IMR-90 (cell line): ENCODE measurements around the gene ERCC1. TPM values are rescaled to one million over a fixed set of nuclear protein-coding genes. Genes with fewer than 3 reads are reported as not detected.

ENCODE experiments used
- ATAC-seq: fragments of 200-7000 bp; cut with Tn5 transposase; 2 replicates; pipeline ENCODE4 v1.9.1; 2020; ENCODE audit warnings: low read depth, mild to moderate bottlenecking, moderate library complexity
- BruUV-seq: library from RNA; stranded (reverse); fragments of 400-500 nt; replicated peaks from 2 replicates; lab custom pipeline; 2021; lab: Mats Ljungman, UMichigan
- CTCF ChIA-PET: fragments of 300-600 bp; formaldehyde crosslinking; extraction: SDS; loops from one replicate; lab custom pipeline; 2021; ENCODE audit warnings: antibody characterized with exemption; lab: Yijun Ruan, JAX
- POLR2A ChIA-PET: fragments of 300-600 bp; sonication (Branson Sonifier 250); formaldehyde crosslinking; loops from one replicate; lab custom pipeline; 2022; ENCODE audit warnings: antibody characterized with exemption; ENCODE audit not compliant: unreplicated experiment; lab: Charles Lee
- DNase-seq: peaks from one replicate; pipeline ENCODE4 v3.0.0; 2013
- H2AFZ ChIP-seq: replicated peaks from 2 replicates; pipeline ENCODE3; 2013; ENCODE audit warnings: low read length, mild to moderate bottlenecking; ENCODE audit not compliant: poor library complexity
- H2AK5ac ChIP-seq: 2 replicates; pipeline ENCODE4 v1.6.1; 2013; ENCODE audit warnings: low read depth, low read length, inconsistent platforms
- H2AK9ac ChIP-seq: replicated peaks from 2 replicates; pipeline ENCODE3; 2013; ENCODE audit warnings: mild to moderate bottlenecking, low read depth, low read length, moderate library complexity; ENCODE audit not compliant: poor library complexity
- H2BK120ac ChIP-seq: 2 replicates; pipeline ENCODE4 v1.6.1; 2013; ENCODE audit warnings: low read depth, low read length, inconsistent platforms
- H2BK15ac ChIP-seq: 3 replicates; pipeline ENCODE4 v1.6.1; 2013; ENCODE audit warnings: low read depth, low read length, inconsistent platforms
- H2BK20ac ChIP-seq: 2 replicates; pipeline ENCODE4 v1.6.1; 2013; ENCODE audit warnings: low read depth, mild to moderate bottlenecking, inconsistent platforms, low read length, moderate library complexity
- H2BK5ac ChIP-seq: 2 replicates; pipeline ENCODE4 v1.6.1; 2013; ENCODE audit warnings: mild to moderate bottlenecking, low read depth, low read length, inconsistent platforms; ENCODE audit not compliant: poor library complexity, severe bottlenecking
- H3K14ac ChIP-seq: replicated peaks from 2 replicates; pipeline ENCODE4 v1.6.1; 2013; ENCODE audit warnings: low read depth, low read length, inconsistent platforms
- H3K18ac ChIP-seq: 2 replicates; pipeline ENCODE4 v1.6.1; 2013; ENCODE audit warnings: low read depth, low read length, control low read depth
- H3K23ac ChIP-seq: 2 replicates; pipeline ENCODE4 v1.6.1; 2013; ENCODE audit warnings: low read depth, low read length, inconsistent platforms
- H3K27ac ChIP-seq: 2 replicates; pipeline ENCODE4 v1.5.1; 2013; ENCODE audit warnings: mild to moderate bottlenecking, control low read depth, low read length; ENCODE audit not compliant: insufficient read depth
- H3K27me3 ChIP-seq: 2 replicates; pipeline ENCODE4 v1.6.1; 2013; ENCODE audit warnings: low read length; ENCODE audit not compliant: control insufficient read depth, insufficient read depth
- H3K36me3 ChIP-seq: 2 replicates; pipeline ENCODE4 v1.6.1; 2013; ENCODE audit warnings: low read length, mixed read lengths; ENCODE audit not compliant: control insufficient read depth, insufficient read depth
- H3K4ac ChIP-seq: 2 replicates; pipeline ENCODE4 v1.6.1; 2013; ENCODE audit warnings: low read depth, low read length, inconsistent platforms
- H3K4me1 ChIP-seq: 2 replicates; pipeline ENCODE4 v1.6.1; 2013; ENCODE audit warnings: low read length, mixed read lengths; ENCODE audit not compliant: control insufficient read depth, insufficient read depth
- H3K4me2 ChIP-seq: 2 replicates; pipeline ENCODE4 v1.6.1; 2013; ENCODE audit warnings: low read depth, mild to moderate bottlenecking, control low read depth, low read length, moderate library complexity
- H3K4me3 ChIP-seq: 2 replicates; pipeline ENCODE4 v1.5.1; 2013; ENCODE audit warnings: low read depth, mild to moderate bottlenecking, control low read depth, low read length, moderate library complexity; ENCODE audit not compliant: insufficient read depth
- H3K56ac ChIP-seq: 2 replicates; pipeline ENCODE4 v1.6.1; 2013; ENCODE audit warnings: low read length, inconsistent platforms; ENCODE audit not compliant: insufficient read depth; ENCODE audit errors: extremely low read depth
- H3K79me1 ChIP-seq, 2 experiments: 2 replicates each; pipeline ENCODE4 v1.6.1; 2013; ENCODE audit warnings: low read length in 2 of 2, inconsistent platforms in 1 of 2, low read depth in 1 of 2
- H3K9ac ChIP-seq: 2 replicates; pipeline ENCODE4 v1.6.1; 2013; ENCODE audit warnings: low read depth, low read length, control low read depth
- H3K9me1 ChIP-seq: 2 replicates; pipeline ENCODE4 v1.6.1; 2013; ENCODE audit warnings: low read length, inconsistent platforms; ENCODE audit not compliant: insufficient read depth
- H3K9me3 ChIP-seq: 2 replicates; pipeline ENCODE4 v1.6.1; 2013; ENCODE audit warnings: low read length; ENCODE audit not compliant: control insufficient read depth, insufficient read depth
- H4K20me1 ChIP-seq: 2 replicates; pipeline ENCODE4 v1.6.1; 2013; ENCODE audit warnings: low read length, inconsistent platforms; ENCODE audit not compliant: insufficient read depth
- H4K5ac ChIP-seq: 2 replicates; pipeline ENCODE4 v1.6.1; 2013; ENCODE audit warnings: mild to moderate bottlenecking, low read depth, low read length, control low read depth
- H4K8ac ChIP-seq, 2 experiments: 2 replicates each; pipeline ENCODE4 v1.6.1; 2013; ENCODE audit warnings: low read depth in 2 of 2, low read length in 2 of 2, control low read depth in 1 of 2, inconsistent platforms in 1 of 2
- H4K91ac ChIP-seq: 2 replicates; pipeline ENCODE4 v1.6.1; 2013; ENCODE audit warnings: low read depth, low read length, inconsistent platforms; ENCODE audit not compliant: insufficient read depth
- CTCF ChIP-seq: conservative IDR thresholded peaks from 2 replicates; pipeline ENCODE4 v1.5.1; 2012; ENCODE audit warnings: mild to moderate bottlenecking, low read depth, low read length, improper control_type of control experiment
- ELK1 ChIP-seq: fragments of 150-350 bp; IDR thresholded peaks from 2 replicates; pipeline ENCODE4 v1.6.1; 2016; ENCODE audit warnings: low read depth, mild to moderate bottlenecking, low read length, moderate library complexity, borderline replicate concordance
- FOS ChIP-seq: fragments of 150-350 bp; IDR thresholded peaks from 2 replicates; pipeline ENCODE4 v1.6.1; 2016; ENCODE audit warnings: low read depth, low read length
- MXI1 ChIP-seq: IDR thresholded peaks from 2 replicates; pipeline ENCODE4 v1.6.1; 2012; ENCODE audit warnings: low read depth, mild to moderate bottlenecking, low read length, moderate library complexity, borderline replicate concordance
- NFE2L2 ChIP-seq: fragments of 150-350 bp; IDR thresholded peaks from 2 replicates; pipeline ENCODE4 v1.6.1; 2016; ENCODE audit warnings: low read depth, mild to moderate bottlenecking, low read length
- RAD21 ChIP-seq: IDR thresholded peaks from 2 replicates; pipeline ENCODE4 v1.6.1; 2012; ENCODE audit warnings: low read length, improper control_type of control experiment
- RFX5 ChIP-seq: IDR thresholded peaks from 2 replicates; pipeline ENCODE4 v1.8.0; 2012; ENCODE audit warnings: low read depth, mild to moderate bottlenecking, low read length, moderate library complexity
- SMC3 ChIP-seq: fragments of 150-350 bp; IDR thresholded peaks from 2 replicates; pipeline ENCODE4 v1.6.1; 2016; ENCODE audit warnings: low read depth, mild to moderate bottlenecking, antibody characterized with exemption, low read length, moderate library complexity
- WGBS, 2 experiments: methylation state at CpG; one replicate each; pipeline versions ENCODE4 v1.1.5 to v1.1.7; 2013; ENCODE audit warnings: missing lambda C conversion rate in 2 of 2; ENCODE audit not compliant: insufficient read length in 1 of 2; ENCODE audit errors: extremely low coverage in 2 of 2; 5-methylcytosine and 5-hydroxymethylcytosine counted together
- dilution Hi-C: fragments of 300-500 bp; cut with HindIII; formaldehyde crosslinking; loops from one replicate; pipeline ENCODE4 v1.14.3; 2018; ENCODE audit warnings: low sequenced_read_pairs; ENCODE audit not compliant: unreplicated experiment
- in situ Hi-C: fragments of 300-500 bp; cut with MboI; formaldehyde crosslinking; loops from 3 replicates; pipeline ENCODE4 v1.14.3; 2019; ENCODE audit warnings: low sequenced_read_pairs, inconsistent platforms, mixed read lengths
- intact Hi-C: fragments of 100-400 bp; cut with micrococcal nuclease; formaldehyde crosslinking; loops from 2 replicates; pipeline ENCODE4 v1.10.0; 2022
- polyA plus RNA-seq, 3 experiments: library from polyadenylated mRNA; depleted of rRNA; stranded (reverse); fragments of >200 nt; gene quantifications; 2 replicates each; pipeline ENCODE4 v1.2.3, GENCODE V29; 2012; ENCODE audit warnings: low replicate concordance in 1 of 3
- total RNA-seq: library from RNA; depleted of rRNA; stranded (reverse); fragments of >200 nt; gene quantifications from 2 replicates; pipeline ENCODE4 v1.2.3, GENCODE V29; 2012

ERCC1 gene
- total and polyA plus RNA-seq, 2 of the 4 experiments (the other 2 are of a cell fraction): 84.2 to 132 TPM

GRCh38 chr19:45439190-45439568, 15.5 kb upstream of the ERCC1 start:
- Histone ChIP-seq H4K8ac (peak overlapping the region in 1 of 2 experiments; percentile 46; a peak in 1 of 4 replicates), H2BK15ac (no peak overlapping the region), H2AK9ac (no peak overlapping the region), H4K5ac (no peak overlapping the region), H3K56ac (no peak overlapping the region), H3K79me1 (peaks cover 0 to 20% of the 10 kb centered on the region in 2 experiments; a peak in 2 of 4 replicates), H3K4me3 (no peak overlapping the region), H2AK5ac (peak overlapping the region; percentile 89; the same call in 1 of the 2 replicates), H3K14ac (no peak overlapping the region), H2BK5ac (no peak overlapping the region), H3K18ac (no peak overlapping the region), H2BK120ac (no peak overlapping the region), H2AFZ (no peak overlapping the region), H3K23ac (peak overlapping the region; percentile 38; the same call in 1 of the 2 replicates), H3K4me1 (peaks cover 13% of the 10 kb centered on the region), H2BK20ac (peak overlapping the region; percentile 69; the same call in 1 of the 2 replicates), H3K9me1 (no peaks in the 10 kb centered on the region), H4K91ac (no peak overlapping the region), H3K9me3 (no peaks in the 10 kb centered on the region), H3K36me3 (no peaks in the 10 kb centered on the region), H3K27ac (no peak overlapping the region; the same call in 1 of the 2 replicates), H3K9ac (peak overlapping the region; percentile 34; the same call in 1 of the 2 replicates), H3K4ac (peak overlapping the region; percentile 46; the same call in 1 of the 2 replicates), H3K4me2 (peak overlapping the region; percentile 44; the same call in 1 of the 2 replicates), H4K20me1 (no peaks in the 10 kb centered on the region), H3K27me3 (no peaks in the 10 kb centered on the region)
- ChIA-PET CTCF (interaction anchor here (0.6 to 3.3 kb wide), 22 partner anchors 9 to 255 kb away, joined by 3 to 87 read pairs (median 6); partner anchors contain the start of genes FOSB and SNRPD2), POLR2A (interaction anchor here (0.9 kb wide), 1 partner anchor 40 kb away, joined by 4 read pairs; no protein-coding TSS in a partner anchor)
- no TSS peak for BruUV-seq
- no peak for DNase-seq
- dilution Hi-C loops (no loop called here), intact Hi-C loops (loop anchor here (1.0 kb wide), 2 partner anchors 39 to 46 kb away; no protein-coding TSS in a partner anchor), in situ Hi-C loops (no loop called here)
- no peak for TF ChIP-seq NFE2L2
- no peak for TF ChIP-seq CTCF
- no peak for TF ChIP-seq ELK1
- TF ChIP-seq SMC3: no peak
- TF ChIP-seq FOS: no peak
- TF ChIP-seq RFX5: no peak
- no peak for TF ChIP-seq MXI1
- TF ChIP-seq RAD21: no peak
- no CpG with 5 or more reads among the region's 10 CpGs for WGBS, 2 experiments
- ATAC-seq: no peak
